Peyer's patch (tissue), 4 donors: ENCODE data around the gene CD248. TPM values are rescaled to one million over a fixed set of nuclear protein-coding genes. Genes with fewer than 3 reads are reported as not detected.

Experiments used
- DNase-seq, 3 donors: peaks; one replicate each; pipeline ENCODE4 v3.0.0-alpha.2; 2017 to 2019
- H3K27ac ChIP-seq, 4 donors: fragments of 200-600 bp; sonication (generic); one replicate each; pipeline ENCODE4 v1.5.1; 2016 to 2019
- H3K27me3 ChIP-seq, 2 donors: fragments of 200-600 bp; sonication (generic); one replicate each; pipeline ENCODE4 v1.5.1; 2019
- H3K36me3 ChIP-seq, 3 donors: fragments of 200-600 bp; sonication (generic); one replicate each; pipeline ENCODE4 v1.5.1; 2016 to 2019
- H3K4me1 ChIP-seq, 4 donors: fragments of 200-600 bp; sonication (generic); one replicate each; pipeline ENCODE4 v1.5.1; 2016 to 2019
- H3K4me3 ChIP-seq, 4 donors: fragments of 200-600 bp; sonication (generic); 1 replicate in 3 of 4; 2 replicates in 1 of 4; pipeline ENCODE4 v1.5.1; 2016 to 2019; ENCODE audit warnings: mild to moderate bottlenecking in 1 of 4
- H3K9me3 ChIP-seq, 4 donors: fragments of 200-600 bp; sonication (generic); one replicate each; pipeline ENCODE4 v1.5.1; 2016 to 2019; ENCODE audit warnings: mild to moderate bottlenecking in 1 of 4
- POLR2A ChIP-seq, 2 donors: fragments of 450-650 bp; IDR thresholded peaks; one replicate each; pipeline ENCODE4 v1.5.1; 2017; ENCODE audit warnings: antibody characterized with exemption in 2 of 2, mild to moderate bottlenecking in 2 of 2, moderate library complexity in 2 of 2
- total RNA-seq, 4 donors: library from RNA; depleted of rRNA; stranded (reverse); fragments of >200 nt; gene quantifications; one replicate each; pipeline ENCODE4 v1.1.0, GENCODE V29; 2016
- TF ChIP-seq, protein P1 (sequence below), 6 experiments: fragments of 450-650 bp in 4 of 6; fragments of 200-600 bp in 2 of 6; sonication (generic) in 1 of 6; IDR thresholded peaks; one replicate each; pipeline ENCODE4 v1.5.1; 2017 to 2019; ENCODE audit warnings: antibody characterized with exemption in 6 of 6, mild to moderate bottlenecking in 3 of 6, moderate library complexity in 1 of 6

Gene CD248
- total RNA-seq, 4 donors from 2014 or later, result 2.9 to 44.6 (median 12.0) TPM

DNA sequence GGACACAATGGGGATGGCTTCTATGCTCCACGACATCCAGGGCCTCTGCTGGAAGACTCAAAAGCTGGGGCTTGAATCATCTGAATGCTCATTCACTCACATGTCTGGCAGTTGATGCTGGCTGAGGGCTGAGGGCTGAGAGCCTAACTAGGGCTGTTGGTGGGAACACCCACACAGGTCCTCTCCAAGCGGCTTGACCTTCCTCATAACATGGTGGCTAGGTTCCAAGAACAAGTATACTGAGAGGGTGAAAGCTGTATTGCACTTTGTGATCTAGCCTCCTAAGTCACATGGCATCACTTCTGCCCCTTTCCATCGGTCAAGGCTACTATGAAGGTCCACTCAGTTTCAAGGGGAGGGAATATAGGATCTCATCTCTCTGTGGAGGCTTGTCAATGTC, 17.7 kb downstream of the CD248 start:
- Histone ChIP-seq H3K27ac (no peak overlapping the region), H3K4me1 (no peaks in the 10 kb centered on the region), H3K9me3 (no peaks in the 10 kb centered on the region), H3K27me3 (no peaks in the 10 kb centered on the region), H3K36me3 (no peaks in the 10 kb centered on the region), H3K4me3 (no peak overlapping the region)
- TF ChIP-seq, protein P1, sequence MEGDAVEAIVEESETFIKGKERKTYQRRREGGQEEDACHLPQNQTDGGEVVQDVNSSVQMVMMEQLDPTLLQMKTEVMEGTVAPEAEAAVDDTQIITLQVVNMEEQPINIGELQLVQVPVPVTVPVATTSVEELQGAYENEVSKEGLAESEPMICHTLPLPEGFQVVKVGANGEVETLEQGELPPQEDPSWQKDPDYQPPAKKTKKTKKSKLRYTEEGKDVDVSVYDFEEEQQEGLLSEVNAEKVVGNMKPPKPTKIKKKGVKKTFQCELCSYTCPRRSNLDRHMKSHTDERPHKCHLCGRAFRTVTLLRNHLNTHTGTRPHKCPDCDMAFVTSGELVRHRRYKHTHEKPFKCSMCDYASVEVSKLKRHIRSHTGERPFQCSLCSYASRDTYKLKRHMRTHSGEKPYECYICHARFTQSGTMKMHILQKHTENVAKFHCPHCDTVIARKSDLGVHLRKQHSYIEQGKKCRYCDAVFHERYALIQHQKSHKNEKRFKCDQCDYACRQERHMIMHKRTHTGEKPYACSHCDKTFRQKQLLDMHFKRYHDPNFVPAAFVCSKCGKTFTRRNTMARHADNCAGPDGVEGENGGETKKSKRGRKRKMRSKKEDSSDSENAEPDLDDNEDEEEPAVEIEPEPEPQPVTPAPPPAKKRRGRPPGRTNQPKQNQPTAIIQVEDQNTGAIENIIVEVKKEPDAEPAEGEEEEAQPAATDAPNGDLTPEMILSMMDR (IDR thresholded peaks at IDR 0.05), result no peak
- TF ChIP-seq POLR2A (IDR thresholded peaks at IDR 0.05), result no peak
- DNase-seq, result no peak

DNA sequence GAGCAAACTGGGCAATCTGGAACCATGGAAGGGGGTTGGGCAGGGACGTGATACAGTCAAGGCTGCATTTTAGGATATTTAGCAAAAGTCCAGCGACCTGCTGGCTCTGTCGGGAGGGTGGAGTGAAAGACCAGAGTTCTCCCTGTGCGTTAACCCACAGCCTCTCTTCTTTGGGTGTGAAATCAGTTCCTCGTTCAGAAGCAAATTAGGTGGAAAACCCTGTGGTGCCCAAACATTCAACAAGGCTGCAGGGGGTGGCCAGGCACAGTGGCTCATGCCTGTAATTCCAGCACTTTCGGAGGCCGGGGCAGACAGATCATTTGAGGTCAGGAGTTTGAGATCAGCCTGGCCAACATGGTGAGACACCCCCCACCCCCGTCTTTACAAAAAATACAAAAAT, 19.2 kb downstream of the CD248 start:
- TF ChIP-seq POLR2A (IDR thresholded peaks at IDR 0.05), result no peak
- TF ChIP-seq, protein P1 (IDR thresholded peaks at IDR 0.05), result no peak
- no peaks in the 10 kb centered on the region for H3K4me1 ChIP-seq
- H3K36me3 ChIP-seq, result no peaks in the 10 kb centered on the region
- no peaks in the 10 kb centered on the region for H3K9me3 ChIP-seq
- no peak for DNase-seq
- H3K27me3 ChIP-seq, result peaks cover 0 to 1% of the 10 kb centered on the region in 2 donors
- H3K4me3 ChIP-seq, result no peak overlapping the region
- no peak overlapping the region for H3K27ac ChIP-seq

DNA sequence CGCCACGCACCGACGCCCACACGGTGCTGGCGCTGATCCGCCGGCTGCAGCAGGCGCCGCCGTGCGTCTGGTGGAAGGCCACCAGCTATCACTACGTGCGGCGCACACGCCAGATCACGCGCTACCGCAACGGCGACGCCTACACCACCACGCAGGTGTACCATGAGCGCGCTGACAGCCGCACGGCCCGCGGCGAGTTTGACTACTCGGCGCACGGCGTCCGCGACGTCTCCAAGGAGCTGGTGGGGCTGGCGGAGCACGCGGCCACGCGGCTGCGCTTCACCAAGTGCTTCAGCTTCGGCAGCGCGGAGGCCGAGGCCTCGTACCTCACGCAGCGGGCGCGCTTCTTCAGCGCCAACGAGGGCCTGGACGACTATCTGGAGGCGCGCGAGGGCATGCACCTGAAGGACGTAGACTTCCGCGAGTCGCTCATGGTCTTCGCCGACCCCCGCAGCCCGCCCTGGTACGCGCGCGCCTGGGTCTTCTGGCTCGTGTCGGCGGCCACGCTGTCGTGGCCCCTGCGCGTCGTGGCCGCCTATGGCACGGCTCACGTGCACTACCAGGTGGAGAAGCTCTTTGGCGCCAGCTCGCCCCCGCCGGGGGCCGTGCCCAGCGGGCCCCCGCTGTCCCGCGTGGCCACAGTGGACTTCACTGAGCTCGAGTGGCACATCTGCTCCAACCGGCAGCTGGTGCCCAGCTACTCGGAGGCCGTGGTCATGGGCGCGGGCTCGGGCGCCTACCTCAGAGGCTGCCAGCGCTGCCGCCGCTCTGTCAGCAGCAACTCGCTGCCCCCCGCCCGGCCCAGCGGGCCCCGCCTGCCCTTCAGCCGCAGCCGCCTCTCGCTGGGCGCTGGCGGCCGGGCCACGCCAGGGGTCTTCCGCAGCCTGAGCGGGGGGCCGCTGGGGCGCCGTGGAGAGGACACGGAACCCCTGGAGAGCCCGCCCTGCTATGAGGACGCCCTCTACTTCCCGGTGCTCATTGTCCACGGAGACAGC, 21.9 kb downstream of the CD248 start:
- H3K4me3 ChIP-seq, result no peak overlapping the region
- TF ChIP-seq POLR2A (IDR thresholded peaks at IDR 0.05), result no peak
- TF ChIP-seq, protein P1 (IDR thresholded peaks at IDR 0.05), result no peak
- H3K9me3 ChIP-seq, result no peaks in the 10 kb centered on the region
- H3K4me1 ChIP-seq, result peaks cover 0 to 10% (median 5%) of the 10 kb centered on the region in 4 donors
- no peak for DNase-seq
- H3K27ac ChIP-seq, result no peak overlapping the region
- H3K27me3 ChIP-seq, result peaks cover 0 to 10% of the 10 kb centered on the region in 2 donors
- H3K36me3 ChIP-seq, result no peaks in the 10 kb centered on the region

DNA sequence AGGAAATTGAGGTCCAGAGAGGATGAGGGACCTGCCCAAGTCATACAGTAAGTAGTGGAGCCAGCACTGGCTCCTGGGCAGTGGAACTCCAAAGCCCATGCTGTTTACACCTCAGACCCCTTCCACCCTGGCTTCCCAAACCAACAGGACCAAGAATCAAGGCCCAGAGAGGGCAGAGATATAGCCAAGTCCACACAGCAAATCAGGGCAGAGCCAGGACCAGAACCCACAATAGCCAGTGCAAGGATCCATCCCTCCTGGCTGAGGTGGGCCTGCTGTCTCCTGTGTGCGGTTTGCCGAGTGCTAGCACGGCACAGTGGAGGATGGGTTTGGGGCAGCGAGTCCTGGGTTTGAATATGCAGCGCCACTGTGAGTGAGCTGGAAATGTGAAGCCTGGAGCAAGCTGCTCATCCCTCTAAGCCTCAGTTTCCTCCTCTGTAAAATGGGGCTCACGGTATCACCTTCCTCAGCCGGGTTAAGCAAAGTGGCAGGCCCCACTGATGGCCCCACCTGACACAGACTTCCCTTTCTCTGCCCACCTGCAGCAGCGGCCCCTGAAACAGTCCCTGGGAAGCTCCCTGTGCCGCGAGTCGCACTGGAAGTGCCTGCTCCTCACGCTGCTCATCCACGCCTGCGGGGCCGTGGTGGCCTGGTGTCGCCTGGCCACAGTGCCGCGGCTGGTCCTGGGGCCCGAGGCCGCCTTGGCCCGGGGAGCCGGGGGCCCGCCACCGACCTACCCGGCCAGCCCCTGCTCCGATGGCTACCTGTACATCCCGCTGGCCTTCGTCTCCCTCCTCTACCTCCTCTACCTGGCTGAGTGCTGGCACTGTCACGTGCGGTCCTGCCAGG, 22.8 kb downstream of the CD248 start:
- H3K36me3 ChIP-seq, result no peaks in the 10 kb centered on the region
- no peak for DNase-seq
- no peak overlapping the region for H3K27ac ChIP-seq
- no peaks in the 10 kb centered on the region for H3K9me3 ChIP-seq
- peaks cover 0 to 10% of the 10 kb centered on the region in 2 donors for H3K27me3 ChIP-seq
- no peak overlapping the region for H3K4me3 ChIP-seq
- peaks cover 0 to 14% (median 11%) of the 10 kb centered on the region in 4 donors for H3K4me1 ChIP-seq
- TF ChIP-seq, protein P1 (IDR thresholded peaks at IDR 0.05), result no peak
- no peak for TF ChIP-seq POLR2A (IDR thresholded peaks at IDR 0.05)

DNA sequence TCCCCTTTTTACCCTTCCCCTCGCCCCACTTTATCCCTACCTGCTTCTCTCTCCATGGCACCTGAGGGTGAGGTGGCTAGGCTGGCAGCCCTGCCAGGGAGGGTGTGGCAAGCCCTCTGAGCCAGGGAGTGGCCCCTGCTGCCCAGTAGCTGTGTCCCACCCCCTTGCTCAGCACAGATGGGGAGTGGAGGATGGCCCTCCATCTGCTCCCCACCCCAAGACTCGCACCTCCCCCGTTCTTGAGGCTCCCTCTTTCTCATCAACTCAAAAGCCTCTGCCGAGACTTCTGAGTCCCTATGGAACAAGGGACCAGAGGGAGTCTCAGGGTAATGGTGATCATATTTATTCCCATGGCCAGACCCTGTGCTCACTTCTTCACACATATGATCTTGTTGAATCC, 23.5 kb downstream of the CD248 start:
- TF ChIP-seq POLR2A (IDR thresholded peaks at IDR 0.05), result no peak
- Histone ChIP-seq H3K36me3 (no peaks in the 10 kb centered on the region), H3K4me3 (no peak overlapping the region), H3K27ac (no peak overlapping the region), H3K4me1 (peaks cover 0 to 16% (median 12%) of the 10 kb centered on the region in 4 donors), H3K27me3 (peaks cover 0 to 10% of the 10 kb centered on the region in 2 donors), H3K9me3 (no peaks in the 10 kb centered on the region)
- no peak for DNase-seq
